ENCODE data around the gene SIGLEC5. TPM values are rescaled to one million over a fixed set of nuclear protein-coding genes. Genes with fewer than 3 reads are reported as not detected.

The SIGLEC5 gene
- total RNA-seq, 1 donor from 2014 or later: not detected

- Mint-ChIP-seq H3K27me3 (peaks cover 26% of the 10 kb centered on the region), H3K27ac (no peak overlapping the region), H3K4me1 (peaks cover 2% of the 10 kb centered on the region)
These were observed 64.6 kb downstream of the SIGLEC5 start for GRCh38 chr19:51565583-51565982.

GRCh38 chr19:51564791-51565190, 65.4 kb downstream of the SIGLEC5 start:
- H3K27me3 Mint-ChIP-seq: peaks cover 23% of the 10 kb centered on the region
- no peak overlapping the region for H3K4me3 Mint-ChIP-seq
- no peak for DNase-seq
- no peaks in the 10 kb centered on the region for H3K4me1 Mint-ChIP-seq
- H3K36me3 Mint-ChIP-seq (ENCODE audit: low read depth): no peaks in the 10 kb centered on the region
- no peaks in the 10 kb centered on the region for H3K9me3 Mint-ChIP-seq
- no peak overlapping the region for H3K27ac Mint-ChIP-seq
- intact Hi-C loops (cut with micrococcal nuclease): no loop called here

More at GRCh38 chr19:51565583-51565982, 64.6 kb downstream of the SIGLEC5 start:
- no peaks in the 10 kb centered on the region for H3K36me3 Mint-ChIP-seq (ENCODE audit: low read depth)
- H3K4me3 Mint-ChIP-seq: no peak overlapping the region
- H3K9me3 Mint-ChIP-seq: peaks cover 3% of the 10 kb centered on the region
- intact Hi-C loops (cut with micrococcal nuclease): no loop called here
- DNase-seq: no peak

Other genes with a start within 250 kb of the SIGLEC5 start
- 0.24 TPM in 1 of 2 replicates, not detected in the other for gene LIM2, start 242.4 kb downstream of the SIGLEC5 start, total RNA-seq
- gene C19orf84, start 239.8 kb downstream of the SIGLEC5 start, total RNA-seq: 0.16 and 0.24 TPM in 2 replicates
- 2.3 and 3.5 TPM in 2 replicates for gene SIGLEC10, start 212.8 kb downstream of the SIGLEC5 start, total RNA-seq
- gene SIGLEC8, start 171.9 kb downstream of the SIGLEC5 start, total RNA-seq: 0.09 and 0.16 TPM in 2 replicates
- gene CEACAM18, start 151.9 kb downstream of the SIGLEC5 start, total RNA-seq: not detected in 2 replicates
- 0.98 and 1.5 TPM in 2 replicates for gene SIGLEC12, start 128.6 kb downstream of the SIGLEC5 start, total RNA-seq
- 0.91 and 0.95 TPM in 2 replicates for gene SIGLEC6, start 98.7 kb downstream of the SIGLEC5 start, total RNA-seq
- 8.5 and 10.2 TPM in 2 replicates for gene ZNF175, start 59.1 kb downstream of the SIGLEC5 start, total RNA-seq
- not detected in 2 replicates for gene SIGLEC14, start 16.4 kb upstream of the SIGLEC5 start, total RNA-seq
- 6.7 and 7.0 TPM in 2 replicates for gene SPACA6, start 62.9 kb upstream of the SIGLEC5 start, total RNA-seq
- not detected in 2 replicates for gene HAS1, start 93.6 kb upstream of the SIGLEC5 start, total RNA-seq
- not detected in 2 replicates for gene FPR1, start 121.5 kb upstream of the SIGLEC5 start, total RNA-seq
- not detected in 2 replicates for gene FPR2, start 130.8 kb upstream of the SIGLEC5 start, total RNA-seq
- not detected in 2 replicates for gene FPR3, start 164.8 kb upstream of the SIGLEC5 start, total RNA-seq